HCT116 (cell line): ENCODE data around the gene MAPRE3. TPM values are rescaled to one million over a fixed set of nuclear protein-coding genes. Genes with fewer than 3 reads are reported as not detected.

Source experiments
- ATAC-seq: fragments of 200-7000 bp; cut with Tn5 transposase; 2 replicates; pipeline ENCODE4 v1.9.1; 2020; ENCODE audit warnings: mild to moderate bottlenecking, moderate library complexity
- BruUV-seq: library from RNA; stranded (reverse); fragments of 400-500 nt; replicated peaks from 2 replicates; lab custom pipeline; 2021; lab: Mats Ljungman, UMichigan
- CTCF ChIA-PET: fragments of 300-600 bp; sonication (Branson Sonifier 250); formaldehyde crosslinking; loops from one replicate; lab custom pipeline; 2021; ENCODE audit warnings: antibody characterized with exemption; lab: Charles Lee
- POLR2A ChIA-PET: fragments of 300-600, 350-600 bp; sonication (Branson Sonifier 250); formaldehyde crosslinking; loops from one replicate; lab custom pipeline; 2021; ENCODE audit warnings: antibody characterized with exemption; lab: Charles Lee
- RAD21 ChIA-PET, 2 experiments: fragments of 300-600 bp; sonication (Branson Sonifier 250); formaldehyde crosslinking; loops; one replicate each; lab custom pipeline; 2023; ENCODE audit warnings: low total read pairs in 2 of 2; ENCODE audit not compliant: uncharacterized antibody in 2 of 2, unreplicated experiment in 2 of 2, low non-redundant PET in 1 of 2; lab: Charles Lee
- DNase-seq: peaks from one replicate; pipeline ENCODE4 v3.0.0-alpha.2; 2010; ENCODE audit warnings: low read depth, low spot score
- H2AFZ ChIP-seq: fragments of 200-600 bp; shearing (Covaris generic), sonication (generic); 2 replicates; pipeline ENCODE4 v1.6.1; 2017; ENCODE audit warnings: low read depth, mixed run types, mixed read lengths, antibody characterized with exemption, low read length; ENCODE audit not compliant: poor library complexity, severe bottlenecking
- H3K27ac ChIP-seq: 2 replicates; pipeline ENCODE4 v1.5.1; 2012; ENCODE audit warnings: low read depth, low read length
- H3K27me3 ChIP-seq: fragments of 200-600 bp; sonication (generic); 2 replicates; pipeline ENCODE4 v1.6.1; 2016; ENCODE audit warnings: mixed run types, low read length, mixed read lengths; ENCODE audit not compliant: insufficient read depth
- H3K36me3 ChIP-seq, 2 experiments: fragments of 200-500 bp in 1 of 2; fragments of 200-600 bp in 1 of 2; sonication (Bioruptor generic) in 1 of 2; sonication (generic) in 1 of 2; 2 replicates each; pipeline versions ENCODE4 v1.5.1 to v1.6.1; 2014 to 2016; ENCODE audit warnings: low read length in 2 of 2, inconsistent platforms in 1 of 2, mixed read lengths in 1 of 2, mixed run types in 1 of 2; ENCODE audit not compliant: insufficient read depth in 2 of 2, control insufficient read depth in 1 of 2
- H3K4me1 ChIP-seq, 2 experiments: fragments of 200-600 bp in 1 of 2; sonication (generic) in 1 of 2; 2 replicates each; pipeline versions ENCODE4 v1.5.1 to v1.6.1; 2012 to 2017; ENCODE audit warnings: low read length in 2 of 2, inconsistent platforms in 1 of 2, mild to moderate bottlenecking in 1 of 2, mixed read lengths in 1 of 2, mixed run types in 1 of 2, moderate library complexity in 1 of 2; ENCODE audit not compliant: insufficient read depth in 2 of 2, control insufficient read depth in 1 of 2
- H3K4me2 ChIP-seq: fragments of 200-600 bp; sonication (generic); 2 replicates; pipeline ENCODE4 v1.6.1; 2017; ENCODE audit warnings: mixed run types, low read length, mixed read lengths
- H3K4me3 ChIP-seq, 2 experiments: fragments of 200-600 bp in 1 of 2; sonication (generic) in 1 of 2; replicated peaks in 1 of 2; 2 replicates each; pipeline ENCODE4 v1.5.1; 2011 to 2016; ENCODE audit warnings: low read length in 2 of 2, control low read depth in 1 of 2, low read depth in 1 of 2, mild to moderate bottlenecking in 1 of 2, mixed read lengths in 1 of 2, mixed run types in 1 of 2
- H3K79me2 ChIP-seq: fragments of 200-600 bp; sonication (generic); 2 replicates; pipeline ENCODE4 v1.6.1; 2017; ENCODE audit warnings: mild to moderate bottlenecking, mixed run types, low read length, moderate library complexity, mixed read lengths; ENCODE audit not compliant: insufficient read depth
- H3K9ac ChIP-seq: fragments of 200-600 bp; sonication (generic); 2 replicates; pipeline ENCODE4 v1.6.1; 2016; ENCODE audit warnings: low read length, mixed read lengths
- H3K9me2 ChIP-seq: fragments of 200-600 bp; sonication (generic), shearing (Covaris generic); 2 replicates; pipeline ENCODE4 v1.6.1; 2017; ENCODE audit warnings: mixed run types, mild to moderate bottlenecking, moderate library complexity; ENCODE audit not compliant: insufficient read depth
- H3K9me3 ChIP-seq, 2 experiments: fragments of 200-500 bp in 1 of 2; fragments of 200-600 bp in 1 of 2; sonication (Bioruptor generic) in 1 of 2; sonication (generic) in 1 of 2; 2 replicates each; pipeline ENCODE4 v1.6.1; 2014 to 2017; ENCODE audit warnings: low read length in 2 of 2, mixed read lengths in 2 of 2, inconsistent platforms in 1 of 2, low read depth in 1 of 2, mild to moderate bottlenecking in 1 of 2, mixed run types in 1 of 2, moderate library complexity in 1 of 2; ENCODE audit not compliant: control insufficient read depth in 1 of 2, insufficient read depth in 1 of 2
- H4K20me1 ChIP-seq: fragments of 200-600 bp; sonication (generic), shearing (Covaris generic); 2 replicates; pipeline ENCODE4 v1.6.1; 2017; ENCODE audit warnings: mixed run types, mild to moderate bottlenecking, moderate library complexity; ENCODE audit not compliant: insufficient read depth
- CBX3 ChIP-seq: IDR thresholded peaks from 2 replicates; pipeline ENCODE4 v1.6.1; 2012; ENCODE audit warnings: low read depth
- EGR1 ChIP-seq: IDR thresholded peaks from 2 replicates; pipeline ENCODE4 v1.6.1; 2012; ENCODE audit warnings: low read depth
- FOSL1 ChIP-seq: IDR thresholded peaks from 2 replicates; pipeline ENCODE4 v1.6.1; 2012; ENCODE audit warnings: low read depth
- JUND ChIP-seq: IDR thresholded peaks from 2 replicates; pipeline ENCODE4 v1.6.1; 2012
- RAD21 ChIP-seq: IDR thresholded peaks from 2 replicates; pipeline ENCODE4 v1.6.1; 2012; ENCODE audit warnings: low read depth, mild to moderate bottlenecking
- SIN3A ChIP-seq: IDR thresholded peaks from 2 replicates; pipeline ENCODE4 v1.6.1; 2012; ENCODE audit warnings: low read depth
- SP1 ChIP-seq: IDR thresholded peaks from 2 replicates; pipeline ENCODE4 v1.6.1; 2012; ENCODE audit warnings: low read depth
- SRF ChIP-seq: IDR thresholded peaks from 2 replicates; pipeline ENCODE4 v1.6.1; 2012; ENCODE audit warnings: low read depth
- YY1 ChIP-seq: IDR thresholded peaks from 2 replicates; pipeline ENCODE4 v1.6.1; 2011; ENCODE audit warnings: low read length, low read depth, moderate library complexity, mild to moderate bottlenecking; ENCODE audit not compliant: insufficient replicate concordance; ENCODE audit errors: extremely low read depth
- ZFX ChIP-seq: fragments of 450-650 bp; IDR thresholded peaks from 2 replicates; pipeline ENCODE4 v1.6.1; 2017
- ZNF274 ChIP-seq: fragments of 200-500 bp; sonication (Bioruptor generic); IDR thresholded peaks from 2 replicates; pipeline ENCODE4 v1.6.1; 2014; ENCODE audit warnings: mild to moderate bottlenecking, low read depth, low read length, inconsistent platforms
- intact Hi-C: fragments of 100-400 bp; cut with micrococcal nuclease; formaldehyde crosslinking; loops from 2 replicates; pipeline ENCODE4 v1.10.0; 2022
- total RNA-seq: library from RNA; stranded (reverse); gene quantifications from one replicate; pipeline ENCODE4 v1.2.1, GENCODE V29; 2021; ENCODE audit not compliant: unreplicated experiment
- TF ChIP-seq, protein P1 (sequence below): IDR thresholded peaks from 2 replicates; pipeline ENCODE4 v1.6.1; 2012
- TF ChIP-seq, protein P2 (sequence below): IDR thresholded peaks from 2 replicates; pipeline ENCODE4 v1.6.1; 2012; ENCODE audit warnings: low read depth
- TF ChIP-seq, protein P3 (sequence below): IDR thresholded peaks from 2 replicates; pipeline ENCODE4 v1.6.1; 2012

MAPRE3 gene
- total RNA-seq, 1 experiment from 2014 or later = 12.1 TPM

DNA sequence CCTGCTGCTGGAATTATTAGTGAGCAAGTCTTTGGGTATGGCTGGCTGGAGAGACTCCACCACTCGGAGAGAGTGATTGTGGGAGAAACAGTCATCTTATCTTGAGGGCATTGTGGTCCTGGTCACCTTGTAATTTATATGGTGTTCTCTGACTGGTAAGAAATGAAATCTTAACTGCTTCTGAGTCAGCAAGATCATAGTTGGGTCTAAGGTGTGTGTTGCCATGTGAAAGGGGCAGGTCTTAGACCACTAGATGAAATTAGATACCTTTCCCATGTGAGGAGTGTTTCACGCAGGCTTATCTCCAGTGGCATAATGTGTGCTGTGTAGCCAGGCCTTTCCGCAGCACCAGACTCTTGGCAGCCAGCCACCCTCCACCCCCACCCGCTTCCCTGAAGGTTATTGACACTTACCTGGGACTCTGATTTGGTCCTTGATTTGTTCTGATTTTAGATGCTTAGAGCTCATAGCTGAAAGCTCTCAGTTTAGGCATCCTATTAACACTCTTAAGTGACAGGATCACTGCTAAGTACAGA is 7.7 kb downstream of the MAPRE3 start:
- H2AFZ ChIP-seq = no peak overlapping the region
- no peak for TF ChIP-seq SIN3A
- TF ChIP-seq, protein P1, sequence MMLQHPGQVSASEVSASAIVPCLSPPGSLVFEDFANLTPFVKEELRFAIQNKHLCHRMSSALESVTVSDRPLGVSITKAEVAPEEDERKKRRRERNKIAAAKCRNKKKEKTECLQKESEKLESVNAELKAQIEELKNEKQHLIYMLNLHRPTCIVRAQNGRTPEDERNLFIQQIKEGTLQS = no peak
- no peak for TF ChIP-seq YY1
- TF ChIP-seq, protein P2, sequence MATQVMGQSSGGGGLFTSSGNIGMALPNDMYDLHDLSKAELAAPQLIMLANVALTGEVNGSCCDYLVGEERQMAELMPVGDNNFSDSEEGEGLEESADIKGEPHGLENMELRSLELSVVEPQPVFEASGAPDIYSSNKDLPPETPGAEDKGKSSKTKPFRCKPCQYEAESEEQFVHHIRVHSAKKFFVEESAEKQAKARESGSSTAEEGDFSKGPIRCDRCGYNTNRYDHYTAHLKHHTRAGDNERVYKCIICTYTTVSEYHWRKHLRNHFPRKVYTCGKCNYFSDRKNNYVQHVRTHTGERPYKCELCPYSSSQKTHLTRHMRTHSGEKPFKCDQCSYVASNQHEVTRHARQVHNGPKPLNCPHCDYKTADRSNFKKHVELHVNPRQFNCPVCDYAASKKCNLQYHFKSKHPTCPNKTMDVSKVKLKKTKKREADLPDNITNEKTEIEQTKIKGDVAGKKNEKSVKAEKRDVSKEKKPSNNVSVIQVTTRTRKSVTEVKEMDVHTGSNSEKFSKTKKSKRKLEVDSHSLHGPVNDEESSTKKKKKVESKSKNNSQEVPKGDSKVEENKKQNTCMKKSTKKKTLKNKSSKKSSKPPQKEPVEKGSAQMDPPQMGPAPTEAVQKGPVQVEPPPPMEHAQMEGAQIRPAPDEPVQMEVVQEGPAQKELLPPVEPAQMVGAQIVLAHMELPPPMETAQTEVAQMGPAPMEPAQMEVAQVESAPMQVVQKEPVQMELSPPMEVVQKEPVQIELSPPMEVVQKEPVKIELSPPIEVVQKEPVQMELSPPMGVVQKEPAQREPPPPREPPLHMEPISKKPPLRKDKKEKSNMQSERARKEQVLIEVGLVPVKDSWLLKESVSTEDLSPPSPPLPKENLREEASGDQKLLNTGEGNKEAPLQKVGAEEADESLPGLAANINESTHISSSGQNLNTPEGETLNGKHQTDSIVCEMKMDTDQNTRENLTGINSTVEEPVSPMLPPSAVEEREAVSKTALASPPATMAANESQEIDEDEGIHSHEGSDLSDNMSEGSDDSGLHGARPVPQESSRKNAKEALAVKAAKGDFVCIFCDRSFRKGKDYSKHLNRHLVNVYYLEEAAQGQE = no peak
- no peak for TF ChIP-seq EGR1
- TF ChIP-seq SRF = no peak
- no peak for TF ChIP-seq ZNF274
- TF ChIP-seq CBX3 = no peak
- TF ChIP-seq FOSL1 = no peak
- no peak for TF ChIP-seq SP1
- no peak for TF ChIP-seq RAD21
- TF ChIP-seq ZFX = no peak
- no peak for TF ChIP-seq JUND
- TF ChIP-seq, protein P3, sequence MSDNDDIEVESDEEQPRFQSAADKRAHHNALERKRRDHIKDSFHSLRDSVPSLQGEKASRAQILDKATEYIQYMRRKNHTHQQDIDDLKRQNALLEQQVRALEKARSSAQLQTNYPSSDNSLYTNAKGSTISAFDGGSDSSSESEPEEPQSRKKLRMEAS = no peak
- no peaks in the 10 kb centered on the region for H3K79me2 ChIP-seq
- H3K9me3 ChIP-seq = no peaks in the 10 kb centered on the region
- no peak overlapping the region for H3K27ac ChIP-seq
- ATAC-seq (no peak), DNase-seq (no peak)
- ChIA-PET CTCF (no interaction called here), POLR2A (no interaction called here), RAD21 (no interaction called here)
- H3K4me2 ChIP-seq = no peak overlapping the region; the same call in 1 of the 2 replicates
- H3K9me2 ChIP-seq = no peaks in the 10 kb centered on the region
- H3K4me1 ChIP-seq = peaks cover 10 to 24% of the 10 kb centered on the region in 2 experiments
- H3K36me3 ChIP-seq = no peaks in the 10 kb centered on the region
- intact Hi-C loops = no loop called here
- no peak overlapping the region for H3K9ac ChIP-seq
- no peaks in the 10 kb centered on the region for H3K27me3 ChIP-seq
- H4K20me1 ChIP-seq = no peaks in the 10 kb centered on the region
- no TSS peak for BruUV-seq
- H3K4me3 ChIP-seq = no peak overlapping the region
